ENCODE measurements around the gene ZCWPW1.

DNA sequence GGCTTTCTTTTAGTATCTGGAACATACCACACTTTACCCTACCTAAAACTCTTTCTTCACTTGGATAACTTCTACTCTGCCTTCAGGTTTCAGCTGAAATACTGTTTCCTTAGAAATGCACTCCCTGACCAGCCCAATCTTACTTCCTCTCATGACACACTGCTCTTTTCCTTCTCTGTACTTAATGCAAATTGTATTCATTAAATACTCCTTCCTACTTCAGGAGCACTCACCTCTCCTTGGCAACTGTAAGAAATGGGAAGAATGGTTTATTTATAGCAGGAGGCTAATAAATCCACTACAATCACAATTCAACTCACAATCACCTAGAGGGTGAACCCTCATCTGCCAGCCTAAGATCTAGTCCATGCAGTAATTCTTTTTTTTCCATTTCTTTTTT lies 15.2 kb downstream of the ZCWPW1 start:
- TF ChIP-seq RARB (CRISPR knock-in tag; IDR thresholded peaks at IDR 0.05): no peak
- TF ChIP-seq ARNTL (CRISPR knock-in tag; IDR thresholded peaks at IDR 0.05; ENCODE audit: borderline replicate concordance, low read depth): no peak
- TF ChIP-seq, protein P1, sequence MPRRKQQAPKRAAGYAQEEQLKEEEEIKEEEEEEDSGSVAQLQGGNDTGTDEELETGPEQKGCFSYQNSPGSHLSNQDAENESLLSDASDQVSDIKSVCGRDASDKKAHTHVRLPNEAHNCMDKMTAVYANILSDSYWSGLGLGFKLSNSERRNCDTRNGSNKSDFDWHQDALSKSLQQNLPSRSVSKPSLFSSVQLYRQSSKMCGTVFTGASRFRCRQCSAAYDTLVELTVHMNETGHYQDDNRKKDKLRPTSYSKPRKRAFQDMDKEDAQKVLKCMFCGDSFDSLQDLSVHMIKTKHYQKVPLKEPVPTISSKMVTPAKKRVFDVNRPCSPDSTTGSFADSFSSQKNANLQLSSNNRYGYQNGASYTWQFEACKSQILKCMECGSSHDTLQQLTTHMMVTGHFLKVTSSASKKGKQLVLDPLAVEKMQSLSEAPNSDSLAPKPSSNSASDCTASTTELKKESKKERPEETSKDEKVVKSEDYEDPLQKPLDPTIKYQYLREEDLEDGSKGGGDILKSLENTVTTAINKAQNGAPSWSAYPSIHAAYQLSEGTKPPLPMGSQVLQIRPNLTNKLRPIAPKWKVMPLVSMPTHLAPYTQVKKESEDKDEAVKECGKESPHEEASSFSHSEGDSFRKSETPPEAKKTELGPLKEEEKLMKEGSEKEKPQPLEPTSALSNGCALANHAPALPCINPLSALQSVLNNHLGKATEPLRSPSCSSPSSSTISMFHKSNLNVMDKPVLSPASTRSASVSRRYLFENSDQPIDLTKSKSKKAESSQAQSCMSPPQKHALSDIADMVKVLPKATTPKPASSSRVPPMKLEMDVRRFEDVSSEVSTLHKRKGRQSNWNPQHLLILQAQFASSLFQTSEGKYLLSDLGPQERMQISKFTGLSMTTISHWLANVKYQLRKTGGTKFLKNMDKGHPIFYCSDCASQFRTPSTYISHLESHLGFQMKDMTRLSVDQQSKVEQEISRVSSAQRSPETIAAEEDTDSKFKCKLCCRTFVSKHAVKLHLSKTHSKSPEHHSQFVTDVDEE (CRISPR knock-in tag; IDR thresholded peaks at IDR 0.05): no peak
- no peak for TF ChIP-seq CSRNP3 (CRISPR knock-in tag; IDR thresholded peaks at IDR 0.05)
- TF ChIP-seq, protein P2, sequence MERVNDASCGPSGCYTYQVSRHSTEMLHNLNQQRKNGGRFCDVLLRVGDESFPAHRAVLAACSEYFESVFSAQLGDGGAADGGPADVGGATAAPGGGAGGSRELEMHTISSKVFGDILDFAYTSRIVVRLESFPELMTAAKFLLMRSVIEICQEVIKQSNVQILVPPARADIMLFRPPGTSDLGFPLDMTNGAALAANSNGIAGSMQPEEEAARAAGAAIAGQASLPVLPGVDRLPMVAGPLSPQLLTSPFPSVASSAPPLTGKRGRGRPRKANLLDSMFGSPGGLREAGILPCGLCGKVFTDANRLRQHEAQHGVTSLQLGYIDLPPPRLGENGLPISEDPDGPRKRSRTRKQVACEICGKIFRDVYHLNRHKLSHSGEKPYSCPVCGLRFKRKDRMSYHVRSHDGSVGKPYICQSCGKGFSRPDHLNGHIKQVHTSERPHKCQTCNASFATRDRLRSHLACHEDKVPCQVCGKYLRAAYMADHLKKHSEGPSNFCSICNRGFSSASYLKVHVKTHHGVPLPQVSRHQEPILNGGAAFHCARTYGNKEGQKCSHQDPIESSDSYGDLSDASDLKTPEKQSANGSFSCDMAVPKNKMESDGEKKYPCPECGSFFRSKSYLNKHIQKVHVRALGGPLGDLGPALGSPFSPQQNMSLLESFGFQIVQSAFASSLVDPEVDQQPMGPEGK (CRISPR knock-in tag; IDR thresholded peaks at IDR 0.05; ENCODE audit: borderline replicate concordance): no peak
- TF ChIP-seq CREB5 (CRISPR knock-in tag; IDR thresholded peaks at IDR 0.05; ENCODE audit: low read depth): no peak
- no peak for TF ChIP-seq ZFP3 (CRISPR knock-in tag; IDR thresholded peaks at IDR 0.05)
